Measurements from ENCODE around the gene TSPAN4. TPM values are rescaled to one million over a fixed set of nuclear protein-coding genes. Genes with fewer than 3 reads are reported as not detected.

TSPAN4 gene
- total and polyA plus RNA-seq, 9 of the 15 experiments (the other 6 are each of a cell fraction or from before 2014, with no cell fraction given): 0.07 to 31.0 (median 15.7) TPM

- TF ChIP-seq ZNF609 (CRISPR knock-in tag; IDR thresholded peaks at IDR 0.05; ENCODE audit: borderline replicate concordance) (no peak; the same call in 1 of the 2 replicates), ZMIZ1 (IDR thresholded peaks at IDR 0.05; ENCODE audit: low read depth in 2 of 2, low read length in 2 of 2) (peak in 1 of 2 experiments; percentile 86; a peak in 2 of 4 replicates), DPF2 (IDR thresholded peaks at IDR 0.05) (peak; percentile 93), NFE2L1 (tag; IDR thresholded peaks at IDR 0.05; ENCODE audit: borderline replicate concordance, low read depth) (no peak), FUS (optimal IDR thresholded peaks at IDR 0.05; ENCODE audit: low read depth, low read length) (no peak), ZFP36 (IDR thresholded peaks at IDR 0.05; ENCODE audit: low read depth, low read length, partially characterized antibody) (no peak), NCOA1 (IDR thresholded peaks at IDR 0.05; ENCODE audit: low read depth) (peak; percentile 42; the same call in 1 of the 2 replicates), MYNN (IDR thresholded peaks at IDR 0.05) (peak; percentile 80; the same call in 1 of the 2 replicates), MYNN (CRISPR knock-in tag; IDR thresholded peaks at IDR 0.05) (no peak), GTF2F1 (IDR thresholded peaks at IDR 0.05; ENCODE audit: low read depth, low read length) (no peak), HDAC8 (tag; IDR thresholded peaks at IDR 0.05) (no peak), COPS2 (conservative IDR thresholded peaks at IDR 0.05) (no peak), ZNF57 (CRISPR knock-in tag; IDR thresholded peaks at IDR 0.05) (no peak), ZNF830 (CRISPR knock-in tag; IDR thresholded peaks at IDR 0.05) (no peak), NFIX (CRISPR knock-in tag; IDR thresholded peaks at IDR 0.05; ENCODE audit: low read depth) (no peak), PATZ1 (CRISPR knock-in tag; IDR thresholded peaks at IDR 0.05; ENCODE audit: borderline replicate concordance) (no peak), TRIM24 (IDR thresholded peaks at IDR 0.05) (peak; percentile 85 to 89), SP1 (CRISPR knock-in tag; IDR thresholded peaks at IDR 0.05) (0 out of 2 replicates have a peak, but pooled peaks have one; percentile 58)
Observed at GRCh38 chr11:875769-876301, 33.2 kb downstream of the TSPAN4 start (continued).

Measured in K562 (cell line).